NCI-H82 treated with DMSO at 0.1 percent for 48 hours (cell line): ENCODE data around the gene SSU72.
"Not testable (repeated sequence)": the region's sequence is repeated elsewhere in the genome, so short reads cannot be mapped to it uniquely, and the experiment has no call there.

Source experiments
- DNase-seq: peaks from one replicate; lab custom pipeline; 2025; ENCODE audit not compliant: unreplicated experiment; lab: John Stamatoyannopoulos, UW

The SSU72 gene

GRCh38 chr1:1596493-1597274 lies 22.0 kb upstream of the SSU72 start:
- no peak for DNase-seq

- not testable (repeated sequence) for DNase-seq
Observed at GRCh38 chr1:1595341-1595740, 20.7 kb upstream of the SSU72 start.

GRCh38 chr1:1594602-1595260 lies 20.1 kb upstream of the SSU72 start:
- DNase-seq, result no peak

- DNase-seq, result no peak
Observed at GRCh38 chr1:1593834-1594601, 19.4 kb upstream of the SSU72 start.

GRCh38 chr1:1591452-1591851 lies 16.8 kb upstream of the SSU72 start:
- no peak for DNase-seq

- no peak for DNase-seq
Observed at GRCh38 chr1:1583347-1584010, 8.8 kb upstream of the SSU72 start.

GRCh38 chr1:1582585-1583346 lies 8.1 kb upstream of the SSU72 start:
- no peak for DNase-seq

- DNase-seq, result no peak
Observed at GRCh38 chr1:1578371-1578940, 3.8 kb upstream of the SSU72 start.

- no peak for DNase-seq
Observed at GRCh38 chr1:1577367-1578011, 2.8 kb upstream of the SSU72 start.

- no peak for DNase-seq
Observed at GRCh38 chr1:1573843-1574720, 581 bp downstream of the SSU72 start.

- DNase-seq, result no peak
Observed at GRCh38 chr1:1569341-1569740, 5.3 kb downstream of the SSU72 start.

GRCh38 chr1:1567891-1568291 lies 6.8 kb downstream of the SSU72 start:
- no peak for DNase-seq

- DNase-seq, result no peak
Observed at GRCh38 chr1:1567152-1567875, 7.3 kb downstream of the SSU72 start.

- no peak for DNase-seq
Observed at GRCh38 chr1:1565340-1565739, 9.3 kb downstream of the SSU72 start.

- no peak for DNase-seq
Observed at GRCh38 chr1:1564268-1564667, 10.4 kb downstream of the SSU72 start.

GRCh38 chr1:1563688-1564087 lies 11.0 kb downstream of the SSU72 start:
- DNase-seq, result no peak

GRCh38 chr1:1562556-1563195 lies 12.0 kb downstream of the SSU72 start:
- DNase-seq, result no peak
